ENCODE data around the gene CEP104. TPM values are rescaled to one million over a fixed set of nuclear protein-coding genes. Genes with fewer than 3 reads are reported as not detected.

The CEP104 gene
- total RNA-seq, 1 experiment from 2014 or later = 50.8 TPM

DNA sequence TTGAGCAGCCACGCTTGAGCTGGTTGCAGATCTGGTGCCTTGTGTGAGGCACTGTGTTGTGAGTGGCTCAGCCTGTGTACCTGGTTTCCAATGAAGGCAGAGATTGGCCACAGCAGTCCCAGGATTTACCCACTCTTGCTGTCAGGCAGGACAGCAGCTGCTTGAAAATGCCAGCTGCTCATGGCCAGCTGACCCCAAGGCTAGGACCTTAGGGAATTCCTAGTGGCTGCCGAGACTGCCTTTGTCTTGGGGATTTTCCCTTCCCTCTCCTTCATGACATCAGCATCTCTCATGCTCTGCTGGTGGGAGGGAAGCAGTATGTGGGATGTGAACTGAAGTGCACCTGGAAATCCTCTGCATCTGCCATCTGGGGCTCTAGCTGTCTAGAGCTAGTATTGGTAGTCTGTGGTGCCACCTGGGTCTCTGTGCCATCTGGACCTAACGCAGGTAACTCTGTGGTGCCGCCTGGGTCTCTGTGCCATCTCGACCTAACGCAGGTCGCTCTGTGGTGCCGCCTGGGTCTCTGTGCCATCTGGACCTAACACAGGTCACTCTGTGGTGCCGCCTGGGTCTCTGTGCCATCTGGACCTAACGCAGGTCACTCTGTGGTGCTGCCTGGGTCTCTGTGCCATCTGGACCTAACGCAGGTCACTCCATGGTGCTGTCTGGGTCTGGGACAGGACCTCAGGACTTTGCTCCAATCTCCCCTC lies 56.9 kb downstream of the CEP104 start:
- no peak overlapping the region for H3K4me3 ChIP-seq (ENCODE audit: low read depth, low read length, poor library complexity, severe bottlenecking)
- TF ChIP-seq EZH2 (IDR thresholded peaks at IDR 0.05; ENCODE audit: borderline replicate concordance, low read depth, low read length, poor library complexity, severe bottlenecking) = no peak
- TF ChIP-seq, protein P1, sequence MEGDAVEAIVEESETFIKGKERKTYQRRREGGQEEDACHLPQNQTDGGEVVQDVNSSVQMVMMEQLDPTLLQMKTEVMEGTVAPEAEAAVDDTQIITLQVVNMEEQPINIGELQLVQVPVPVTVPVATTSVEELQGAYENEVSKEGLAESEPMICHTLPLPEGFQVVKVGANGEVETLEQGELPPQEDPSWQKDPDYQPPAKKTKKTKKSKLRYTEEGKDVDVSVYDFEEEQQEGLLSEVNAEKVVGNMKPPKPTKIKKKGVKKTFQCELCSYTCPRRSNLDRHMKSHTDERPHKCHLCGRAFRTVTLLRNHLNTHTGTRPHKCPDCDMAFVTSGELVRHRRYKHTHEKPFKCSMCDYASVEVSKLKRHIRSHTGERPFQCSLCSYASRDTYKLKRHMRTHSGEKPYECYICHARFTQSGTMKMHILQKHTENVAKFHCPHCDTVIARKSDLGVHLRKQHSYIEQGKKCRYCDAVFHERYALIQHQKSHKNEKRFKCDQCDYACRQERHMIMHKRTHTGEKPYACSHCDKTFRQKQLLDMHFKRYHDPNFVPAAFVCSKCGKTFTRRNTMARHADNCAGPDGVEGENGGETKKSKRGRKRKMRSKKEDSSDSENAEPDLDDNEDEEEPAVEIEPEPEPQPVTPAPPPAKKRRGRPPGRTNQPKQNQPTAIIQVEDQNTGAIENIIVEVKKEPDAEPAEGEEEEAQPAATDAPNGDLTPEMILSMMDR (conservative IDR thresholded peaks at IDR 0.05; ENCODE audit: low read depth, low read length) = no peak
- peaks cover 1% of the 10 kb centered on the region for H3K4me1 ChIP-seq (ENCODE audit: insufficient read depth, low read length, poor library complexity, severe bottlenecking)
- H3K9me3 ChIP-seq (ENCODE audit: low read depth, low read length, poor library complexity, severe bottlenecking) = no peaks in the 10 kb centered on the region
- no TSS peak for BruUV-seq (replicated peaks)
- ChIA-PET CTCF (no interaction called here), POLR2A (ENCODE audit: low non-redundant PET) (no interaction called here)
- intact Hi-C loops (cut with micrococcal nuclease; ENCODE audit: unreplicated experiment) = no loop called here
- no peaks in the 10 kb centered on the region for H3K27me3 ChIP-seq (replicated peaks; ENCODE audit: insufficient read depth, low read depth, low read length, poor library complexity)
- no peak for DNase-seq (ENCODE audit: low spot score)
- H3K36me3 ChIP-seq (ENCODE audit: insufficient read depth, low read length, poor library complexity, severe bottlenecking) = no peaks in the 10 kb centered on the region
- no peak overlapping the region for H3K27ac ChIP-seq (ENCODE audit: low read depth, low read length, poor library complexity, severe bottlenecking)

DNA sequence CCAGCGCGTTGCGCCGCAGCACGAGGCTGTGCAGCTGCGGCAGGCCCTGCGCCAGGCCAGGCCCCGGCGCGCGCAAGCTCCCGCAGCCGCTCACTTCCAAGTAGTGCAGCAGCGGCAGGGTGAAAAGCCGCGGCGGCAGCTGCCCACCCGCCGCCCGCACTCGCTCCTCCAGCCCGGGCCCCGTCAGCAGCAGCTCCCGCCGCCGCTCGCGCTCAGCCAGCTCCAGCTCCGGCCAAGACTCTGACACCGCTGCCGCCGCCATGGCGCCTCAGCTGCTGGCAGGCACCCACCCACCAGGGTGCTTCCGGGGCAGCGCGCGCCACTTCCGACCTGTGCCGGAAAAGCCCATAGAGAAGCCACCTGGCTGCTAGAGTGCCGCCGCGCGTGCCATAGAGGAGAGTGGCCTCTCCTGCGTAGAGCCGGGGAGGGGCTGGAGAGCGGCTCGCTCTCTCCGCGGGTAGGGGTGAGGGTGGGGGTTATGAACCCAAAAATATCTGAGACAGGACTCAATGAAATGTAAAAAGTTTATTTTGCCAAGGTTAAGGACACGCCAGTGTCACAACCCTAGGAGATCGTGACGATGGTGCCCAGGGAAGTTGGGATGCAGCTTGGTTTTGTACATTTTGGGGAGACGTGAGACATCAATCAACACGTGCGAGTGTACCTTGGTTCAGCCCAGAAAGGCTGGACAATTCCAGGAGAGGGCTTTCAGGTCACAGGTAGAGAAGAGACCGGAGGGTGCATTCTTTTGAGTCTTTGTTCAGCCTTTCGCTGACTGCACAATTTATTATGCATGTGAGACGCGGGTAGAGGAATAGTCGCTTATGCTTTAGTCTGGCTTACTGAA lies 60.6 kb downstream of the CEP104 start, which contains the start of gene LRRC47:
Gene LRRC47 (minus strand): TSS at position 284 of the 847 bp plus-strand sequence. CDS start 22 bp downstream, at position 262.
- intact Hi-C loops (cut with micrococcal nuclease; ENCODE audit: unreplicated experiment) = no loop called here
- ChIA-PET CTCF (no interaction called here), POLR2A (ENCODE audit: low non-redundant PET) (no interaction called here)

DNA sequence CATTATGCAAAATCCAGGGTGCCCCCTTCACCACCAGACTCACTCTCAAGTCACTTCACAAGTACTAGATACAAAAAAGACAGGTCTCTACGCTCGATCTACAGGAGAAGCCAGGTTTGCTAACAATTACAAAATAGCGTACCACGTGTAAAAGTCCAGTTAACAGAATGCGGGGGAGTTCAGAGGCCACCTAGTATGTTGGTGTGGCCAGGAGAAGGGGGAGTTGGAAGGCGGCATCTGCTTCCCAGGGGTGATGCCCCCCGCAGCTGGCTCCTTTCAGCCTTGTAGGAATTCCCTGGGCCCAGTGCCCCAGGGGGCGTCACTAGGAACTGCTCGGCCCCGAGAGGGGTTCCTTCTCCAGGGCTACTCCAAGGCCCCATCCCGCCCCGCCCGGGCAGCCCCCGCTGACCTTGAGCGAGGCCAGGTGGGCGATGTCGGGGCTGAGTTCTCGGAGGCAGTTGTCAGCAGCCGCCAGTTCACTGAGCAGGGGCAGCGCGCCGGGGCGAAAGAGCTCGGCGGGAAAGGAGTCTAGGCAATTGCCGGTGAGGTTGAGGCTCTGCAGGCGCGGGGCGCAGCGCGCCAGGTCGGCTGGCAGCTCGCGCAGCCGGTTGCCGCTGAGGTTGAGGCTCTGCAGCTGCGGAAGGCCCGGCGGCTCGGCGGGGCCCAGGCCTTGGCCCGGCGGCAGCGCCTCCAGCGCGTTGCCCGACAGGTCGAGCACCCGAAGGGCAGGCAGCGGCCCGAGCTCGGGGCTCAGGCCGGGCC lies 61.4 kb downstream of the CEP104 start:
- peak overlapping the region; percentile 78 for H3K27ac ChIP-seq (ENCODE audit: low read depth, low read length, poor library complexity, severe bottlenecking)
- no peak for DNase-seq (ENCODE audit: low spot score)
- no TSS peak for BruUV-seq (replicated peaks)
- CTCF ChIA-PET = no interaction called here
- POLR2A ChIA-PET (ENCODE audit: low non-redundant PET) = no interaction called here
- TF ChIP-seq EZH2 (IDR thresholded peaks at IDR 0.05; ENCODE audit: borderline replicate concordance, low read depth, low read length, poor library complexity, severe bottlenecking) = no peak
- TF ChIP-seq, protein P1 (conservative IDR thresholded peaks at IDR 0.05; ENCODE audit: low read depth, low read length) = no peak
- no peaks in the 10 kb centered on the region for H3K27me3 ChIP-seq (replicated peaks; ENCODE audit: insufficient read depth, low read depth, low read length, poor library complexity)
- intact Hi-C loops (cut with micrococcal nuclease; ENCODE audit: unreplicated experiment) = no loop called here
- H3K36me3 ChIP-seq (ENCODE audit: insufficient read depth, low read length, poor library complexity, severe bottlenecking) = peaks cover 3% of the 10 kb centered on the region
- peak overlapping the region; percentile 88 for H3K4me3 ChIP-seq (ENCODE audit: low read depth, low read length, poor library complexity, severe bottlenecking)
- peaks cover 16% of the 10 kb centered on the region for H3K4me1 ChIP-seq (ENCODE audit: insufficient read depth, low read length, poor library complexity, severe bottlenecking)
- no peaks in the 10 kb centered on the region for H3K9me3 ChIP-seq (ENCODE audit: low read depth, low read length, poor library complexity, severe bottlenecking)

More for the DNA sequence above, 60.6 kb downstream of the CEP104 start, which contains the start of gene LRRC47:
- H3K27me3 ChIP-seq (replicated peaks; ENCODE audit: insufficient read depth, low read depth, low read length, poor library complexity) = no peaks in the 10 kb centered on the region
- H3K36me3 ChIP-seq (ENCODE audit: insufficient read depth, low read length, poor library complexity, severe bottlenecking) = peaks cover 3% of the 10 kb centered on the region
- H3K27ac ChIP-seq (ENCODE audit: low read depth, low read length, poor library complexity, severe bottlenecking) = peak within 1 kb of the TSS; percentile 78
- no peaks in the 10 kb centered on the region for H3K9me3 ChIP-seq (ENCODE audit: low read depth, low read length, poor library complexity, severe bottlenecking)
- DNase-seq (ENCODE audit: low spot score) = peak; percentile 96
- peaks cover 16% of the 10 kb centered on the region for H3K4me1 ChIP-seq (ENCODE audit: insufficient read depth, low read length, poor library complexity, severe bottlenecking)
- peak within 1 kb of the TSS; percentile 88 for H3K4me3 ChIP-seq (ENCODE audit: low read depth, low read length, poor library complexity, severe bottlenecking)
- TF ChIP-seq, protein P1 (conservative IDR thresholded peaks at IDR 0.05; ENCODE audit: low read depth, low read length) = no peak
- TF ChIP-seq EZH2 (IDR thresholded peaks at IDR 0.05; ENCODE audit: borderline replicate concordance, low read depth, low read length, poor library complexity, severe bottlenecking) = no peak
- TSS peak; percentile 95 for BruUV-seq (replicated peaks)
